ENCODE measurements around the gene ROR2. TPM values are rescaled to one million over a fixed set of nuclear protein-coding genes. Genes with fewer than 3 reads are reported as not detected.
A peak's percentile ranks its signal among the peaks of the same experiment; 100 is the strongest.

Gene ROR2
- total RNA-seq, 1 donor from 2014 or later: not detected

GRCh38 chr9:91711755-91712601, 238.1 kb downstream of the ROR2 start:
- Mint-ChIP-seq H3K36me3 (ENCODE audit: low read depth) (no peaks in the 10 kb centered on the region), H3K27me3 (ENCODE audit: low read depth) (peaks cover 8% of the 10 kb centered on the region), H3K27ac (no peak overlapping the region), H3K4me3 (ENCODE audit: low read depth) (no peak overlapping the region), H3K9me3 (peaks cover 8% of the 10 kb centered on the region), H3K4me1 (ENCODE audit: low read depth) (peaks cover 18% of the 10 kb centered on the region)
- peak; percentile 72 for DNase-seq (ENCODE audit: low spot score)
- intact Hi-C loops (cut with micrococcal nuclease): loop anchor here (1.0 to 10.0 kb wide), 5 partner anchors 288 to 677 kb away; no protein-coding TSS in a partner anchor

- H3K27me3 Mint-ChIP-seq (ENCODE audit: low read depth): no peaks in the 10 kb centered on the region
- intact Hi-C loops (cut with micrococcal nuclease): loop anchor here (5.0 to 10.0 kb wide), 4 partner anchors 353 to 675 kb away; no protein-coding TSS in a partner anchor
Measured at GRCh38 chr9:91710158-91710557, 239.9 kb downstream of the ROR2 start.

GRCh38 chr9:91705386-91705785, 244.6 kb downstream of the ROR2 start:
- DNase-seq (ENCODE audit: low spot score): no peak
- H3K4me3 Mint-ChIP-seq (ENCODE audit: low read depth): no peak overlapping the region
- H3K27me3 Mint-ChIP-seq (ENCODE audit: low read depth): peaks cover 19% of the 10 kb centered on the region
- intact Hi-C loops (cut with micrococcal nuclease): no loop called here
- no peaks in the 10 kb centered on the region for H3K4me1 Mint-ChIP-seq (ENCODE audit: low read depth)
- peaks cover 4% of the 10 kb centered on the region for H3K36me3 Mint-ChIP-seq (ENCODE audit: low read depth)
- H3K9me3 Mint-ChIP-seq: peaks cover 22% of the 10 kb centered on the region
- H3K27ac Mint-ChIP-seq: no peak overlapping the region

More at GRCh38 chr9:91710158-91710557, 239.9 kb downstream of the ROR2 start:
- H3K27ac Mint-ChIP-seq: no peak overlapping the region
- peaks cover 4% of the 10 kb centered on the region for H3K36me3 Mint-ChIP-seq (ENCODE audit: low read depth)
- H3K9me3 Mint-ChIP-seq: peaks cover 7% of the 10 kb centered on the region
- peaks cover 14% of the 10 kb centered on the region for H3K4me1 Mint-ChIP-seq (ENCODE audit: low read depth)
- H3K4me3 Mint-ChIP-seq (ENCODE audit: low read depth): no peak overlapping the region
- no peak for DNase-seq (ENCODE audit: low spot score)

GRCh38 chr9:91700475-91700874, 249.6 kb downstream of the ROR2 start:
- Mint-ChIP-seq H3K36me3 (ENCODE audit: low read depth) (peaks cover 2% of the 10 kb centered on the region), H3K4me3 (ENCODE audit: low read depth) (no peak overlapping the region), H3K9me3 (peaks cover 18% of the 10 kb centered on the region), H3K27ac (no peak overlapping the region), H3K27me3 (ENCODE audit: low read depth) (peaks cover 19% of the 10 kb centered on the region), H3K4me1 (ENCODE audit: low read depth) (peaks cover 4% of the 10 kb centered on the region)
- DNase-seq (ENCODE audit: low spot score): no peak
- intact Hi-C loops (cut with micrococcal nuclease): no loop called here

- Mint-ChIP-seq H3K27me3 (ENCODE audit: low read depth) (peaks cover 22% of the 10 kb centered on the region), H3K27ac (no peak overlapping the region), H3K9me3 (peaks cover 6% of the 10 kb centered on the region), H3K36me3 (ENCODE audit: low read depth) (no peaks in the 10 kb centered on the region), H3K4me1 (ENCODE audit: low read depth) (peaks cover 6% of the 10 kb centered on the region), H3K4me3 (ENCODE audit: low read depth) (no peak overlapping the region)
- intact Hi-C loops (cut with micrococcal nuclease): no loop called here
- DNase-seq (ENCODE audit: low spot score): no peak
Measured at GRCh38 chr9:91698266-91698665, 251.8 kb downstream of the ROR2 start.

GRCh38 chr9:91697201-91697600, 252.8 kb downstream of the ROR2 start:
- intact Hi-C loops (cut with micrococcal nuclease): no loop called here
- no peaks in the 10 kb centered on the region for H3K36me3 Mint-ChIP-seq (ENCODE audit: low read depth)
- no peak for DNase-seq (ENCODE audit: low spot score)

GRCh38 chr9:91694081-91694870, 255.8 kb downstream of the ROR2 start:
- intact Hi-C loops (cut with micrococcal nuclease): no loop called here
- H3K4me1 Mint-ChIP-seq (ENCODE audit: low read depth): peaks cover 6% of the 10 kb centered on the region
- no peaks in the 10 kb centered on the region for H3K36me3 Mint-ChIP-seq (ENCODE audit: low read depth)
- no peaks in the 10 kb centered on the region for H3K9me3 Mint-ChIP-seq
- no peak overlapping the region for H3K27ac Mint-ChIP-seq
- DNase-seq (ENCODE audit: low spot score): no peak
- no peak overlapping the region for H3K4me3 Mint-ChIP-seq (ENCODE audit: low read depth)
- H3K27me3 Mint-ChIP-seq (ENCODE audit: low read depth): peaks cover 10% of the 10 kb centered on the region

More at GRCh38 chr9:91697201-91697600, 252.8 kb downstream of the ROR2 start:
- Mint-ChIP-seq H3K4me1 (ENCODE audit: low read depth) (peaks cover 6% of the 10 kb centered on the region), H3K27ac (no peak overlapping the region), H3K4me3 (ENCODE audit: low read depth) (no peak overlapping the region), H3K27me3 (ENCODE audit: low read depth) (peaks cover 22% of the 10 kb centered on the region), H3K9me3 (no peaks in the 10 kb centered on the region)

GRCh38 chr9:91693226-91693625, 256.8 kb downstream of the ROR2 start:
- no peak for DNase-seq (ENCODE audit: low spot score)
- Mint-ChIP-seq H3K9me3 (no peaks in the 10 kb centered on the region), H3K4me3 (ENCODE audit: low read depth) (no peak overlapping the region), H3K27me3 (ENCODE audit: low read depth) (peaks cover 10% of the 10 kb centered on the region), H3K27ac (no peak overlapping the region), H3K36me3 (ENCODE audit: low read depth) (no peaks in the 10 kb centered on the region), H3K4me1 (ENCODE audit: low read depth) (peaks cover 5% of the 10 kb centered on the region)
- intact Hi-C loops (cut with micrococcal nuclease): no loop called here

GRCh38 chr9:91690540-91691249, 259.3 kb downstream of the ROR2 start:
- no peaks in the 10 kb centered on the region for H3K9me3 Mint-ChIP-seq
- H3K36me3 Mint-ChIP-seq (ENCODE audit: low read depth): no peaks in the 10 kb centered on the region
- H3K4me1 Mint-ChIP-seq (ENCODE audit: low read depth): peaks cover 2% of the 10 kb centered on the region
- H3K27me3 Mint-ChIP-seq (ENCODE audit: low read depth): peaks cover 10% of the 10 kb centered on the region
- no peak overlapping the region for H3K27ac Mint-ChIP-seq
- H3K4me3 Mint-ChIP-seq (ENCODE audit: low read depth): no peak overlapping the region
- intact Hi-C loops (cut with micrococcal nuclease): no loop called here
- no peak for DNase-seq (ENCODE audit: low spot score)

GRCh38 chr9:91689006-91689405, 261.0 kb downstream of the ROR2 start:
- H3K36me3 Mint-ChIP-seq (ENCODE audit: low read depth): no peaks in the 10 kb centered on the region
- H3K4me1 Mint-ChIP-seq (ENCODE audit: low read depth): no peaks in the 10 kb centered on the region
- H3K27me3 Mint-ChIP-seq (ENCODE audit: low read depth): peaks cover 8% of the 10 kb centered on the region
- DNase-seq (ENCODE audit: low spot score): no peak
- H3K27ac Mint-ChIP-seq: no peak overlapping the region
- no peaks in the 10 kb centered on the region for H3K9me3 Mint-ChIP-seq
- intact Hi-C loops (cut with micrococcal nuclease): loop anchor here (10.0 kb wide), 1 partner anchor 654 kb away; no protein-coding TSS in a partner anchor
- no peak overlapping the region for H3K4me3 Mint-ChIP-seq (ENCODE audit: low read depth)

- Mint-ChIP-seq H3K27ac (no peak overlapping the region), H3K27me3 (ENCODE audit: low read depth) (peaks cover 18% of the 10 kb centered on the region), H3K4me1 (ENCODE audit: low read depth) (peaks cover 6% of the 10 kb centered on the region), H3K9me3 (no peaks in the 10 kb centered on the region), H3K4me3 (ENCODE audit: low read depth) (no peak overlapping the region), H3K36me3 (ENCODE audit: low read depth) (no peaks in the 10 kb centered on the region)
- intact Hi-C loops (cut with micrococcal nuclease): loop anchor here (5.0 to 10.0 kb wide), 3 partner anchors 34 to 648 kb away; no protein-coding TSS in a partner anchor
- no peak for DNase-seq (ENCODE audit: low spot score)
Measured at GRCh38 chr9:91683269-91683668, 266.8 kb downstream of the ROR2 start.

GRCh38 chr9:91682806-91683205, 267.2 kb downstream of the ROR2 start:
- Mint-ChIP-seq H3K27me3 (ENCODE audit: low read depth) (peaks cover 20% of the 10 kb centered on the region), H3K4me3 (ENCODE audit: low read depth) (no peak overlapping the region), H3K4me1 (ENCODE audit: low read depth) (peaks cover 6% of the 10 kb centered on the region), H3K27ac (no peak overlapping the region), H3K9me3 (no peaks in the 10 kb centered on the region), H3K36me3 (ENCODE audit: low read depth) (no peaks in the 10 kb centered on the region)
- intact Hi-C loops (cut with micrococcal nuclease): loop anchor here (5.0 to 10.0 kb wide), 3 partner anchors 34 to 648 kb away; no protein-coding TSS in a partner anchor
- no peak for DNase-seq (ENCODE audit: low spot score)

All from activated T-helper 2 cell treated with anti-CD3 and anti-CD28 coated beads, Interferon-gamma antibody, Interleukin-2, Interleukin-4, amounts not matched to agents 10 μg/mL and 5 μg/mL and 100 μg/mL, durations not matched to agents 14 hours and 24 hours and 36 hours (primary cell).